ENCODE measurements around the gene ANKRD33B.
"Not testable (repeated sequence)": the region's sequence is repeated elsewhere in the genome, so short reads cannot be mapped to it uniquely, and the experiment has no call there.

Gene ANKRD33B

DNA sequence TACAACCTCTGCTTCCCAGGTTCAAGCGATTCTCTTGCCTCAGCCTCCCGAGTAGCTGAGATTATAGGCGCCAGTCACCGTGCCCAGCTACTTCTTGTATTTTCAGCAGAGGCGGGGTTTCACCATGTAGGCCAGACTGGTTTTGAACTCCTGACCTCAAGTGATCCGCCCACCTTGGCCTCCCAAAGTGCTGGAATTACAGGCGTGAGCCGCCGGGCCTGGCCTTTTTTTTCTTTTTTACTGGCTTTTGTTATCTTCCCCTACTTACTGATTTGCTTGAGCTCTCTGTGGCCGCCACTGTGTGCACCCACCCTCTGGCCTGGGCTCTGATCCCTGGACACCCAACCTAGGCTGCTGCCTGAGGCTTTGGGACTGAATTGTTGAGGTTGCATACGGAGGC, 60.3 kb downstream of the ANKRD33B start:
- no peak for DNase-seq

DNA sequence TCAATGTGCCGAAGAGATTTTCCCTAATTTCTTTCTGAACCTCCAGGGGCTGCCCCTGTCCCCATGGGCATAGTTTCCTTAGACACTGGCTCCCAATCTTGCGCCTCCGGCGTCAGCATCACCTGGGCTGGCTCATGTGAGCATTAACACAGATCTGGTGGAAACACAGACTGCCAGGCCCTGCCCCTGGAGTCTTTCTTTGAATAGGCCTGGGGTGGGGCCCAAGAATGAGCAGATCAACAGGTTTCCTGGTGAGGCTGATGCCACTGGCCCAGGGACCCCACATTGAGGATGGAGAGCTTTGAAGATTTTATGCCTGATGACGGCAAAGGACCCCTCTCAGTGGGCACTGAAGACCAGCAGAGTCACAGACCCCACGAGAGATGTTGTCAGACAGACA, 60.8 kb downstream of the ANKRD33B start:
- no peak for DNase-seq

DNA sequence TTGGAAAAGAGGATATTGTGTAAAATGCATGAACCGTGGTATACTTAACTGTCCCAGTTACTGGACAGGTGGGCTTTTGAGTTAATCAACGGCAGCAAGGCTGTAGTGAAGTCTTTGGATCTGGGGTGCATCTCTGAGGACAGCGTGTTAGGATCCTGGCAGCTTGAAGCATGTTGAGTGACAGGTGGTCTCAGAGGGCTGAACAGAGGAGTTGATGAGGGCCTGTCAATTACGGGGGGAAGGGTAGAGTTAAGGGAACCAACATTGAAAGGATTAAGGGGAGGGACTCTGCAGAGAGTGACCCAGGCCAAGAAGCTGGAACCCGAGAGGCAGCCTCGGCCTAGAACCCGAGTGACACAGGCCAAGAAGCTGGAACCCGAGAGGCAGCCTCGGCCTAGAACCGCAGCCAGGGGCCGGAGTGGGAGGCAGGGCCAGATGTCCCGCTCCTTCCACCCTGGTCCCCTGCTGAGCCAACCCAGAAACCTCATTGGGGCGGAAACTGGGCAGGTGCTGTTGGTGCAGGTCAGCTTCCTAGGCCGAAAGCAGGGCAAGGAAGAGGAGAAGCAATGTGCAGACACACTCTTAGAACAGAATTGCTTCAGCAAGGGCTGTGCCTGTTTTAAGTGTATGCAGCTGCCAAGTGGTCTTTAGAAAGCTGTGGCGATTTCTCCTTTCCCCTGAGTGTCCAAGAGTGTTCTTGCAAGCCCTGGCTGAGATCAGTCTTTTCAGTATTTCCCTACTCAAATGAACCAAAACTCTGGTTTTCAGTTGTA, 62.0 kb downstream of the ANKRD33B start:
- DNase-seq, result no peak

DNA sequence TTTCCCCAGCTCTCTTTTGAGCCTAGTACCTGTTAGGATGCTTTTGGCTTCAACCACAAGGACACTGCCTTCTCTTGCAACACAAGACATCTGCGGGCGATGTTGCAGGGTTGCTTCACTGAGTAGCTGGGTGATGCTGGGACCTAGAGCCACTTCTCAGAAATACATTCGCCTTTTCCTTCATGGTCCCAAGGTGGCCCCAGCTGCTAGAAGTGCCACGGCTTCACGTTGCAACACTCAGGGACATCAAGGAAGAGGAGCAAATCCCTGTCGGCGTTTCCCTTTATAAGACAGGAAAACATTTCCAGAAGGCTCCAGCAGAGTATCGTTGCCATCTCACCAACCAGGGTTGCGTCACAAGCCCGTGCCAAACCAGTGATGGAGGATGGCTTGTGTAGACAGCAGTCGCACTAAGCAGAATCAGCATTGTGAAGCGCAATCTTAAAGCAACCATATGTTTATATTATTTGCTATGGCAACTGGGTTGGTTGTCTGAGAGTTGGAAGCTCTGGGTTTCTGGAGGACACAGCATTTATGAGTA, 62.7 kb downstream of the ANKRD33B start:
- DNase-seq, result no peak

DNA sequence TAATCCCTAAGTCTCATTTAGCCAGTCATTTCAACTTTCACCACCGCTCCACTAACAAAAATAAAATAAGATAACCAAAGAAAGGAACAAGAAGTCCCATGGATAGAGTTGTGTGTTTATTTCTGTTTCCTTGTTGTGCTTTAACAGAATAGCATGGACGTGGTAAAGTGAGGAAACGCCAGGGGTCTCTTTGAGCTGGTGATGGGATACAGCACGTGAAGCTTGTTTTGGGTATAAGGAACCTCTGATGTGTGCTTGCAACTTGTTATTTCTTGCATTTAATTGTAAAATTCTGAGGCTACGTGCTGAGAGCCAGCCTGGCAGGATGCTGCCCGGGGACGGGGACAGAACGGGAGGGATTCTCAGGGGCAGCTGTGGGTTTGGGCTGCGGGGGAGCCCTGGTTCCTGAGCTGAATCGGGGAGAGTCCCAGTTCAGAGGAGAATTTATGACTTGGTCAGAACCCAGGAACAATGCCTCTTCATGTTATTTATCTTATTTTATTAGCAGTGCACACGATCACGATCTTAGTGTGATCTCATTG, 63.4 kb downstream of the ANKRD33B start:
- DNase-seq, result no peak

DNA sequence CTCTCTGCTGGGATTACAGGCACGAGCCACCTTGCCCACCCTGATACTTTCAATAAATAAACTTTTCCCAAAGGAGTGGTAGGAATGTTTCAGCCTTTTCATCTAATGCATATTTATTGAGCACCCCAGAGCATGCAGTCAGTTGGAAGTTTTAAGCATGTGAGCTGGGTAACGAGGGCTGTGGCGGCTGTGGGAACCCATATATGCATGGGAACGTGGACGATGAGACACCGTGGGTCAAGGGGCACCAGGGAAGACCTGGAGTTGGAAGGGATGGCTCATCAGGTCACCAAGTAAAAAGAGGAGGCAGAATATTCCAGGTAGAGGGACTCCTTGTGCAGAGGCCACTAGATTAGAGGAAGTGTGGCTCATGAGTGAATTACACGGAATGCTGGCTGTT, 64.7 kb downstream of the ANKRD33B start:
- no peak for DNase-seq

DNA sequence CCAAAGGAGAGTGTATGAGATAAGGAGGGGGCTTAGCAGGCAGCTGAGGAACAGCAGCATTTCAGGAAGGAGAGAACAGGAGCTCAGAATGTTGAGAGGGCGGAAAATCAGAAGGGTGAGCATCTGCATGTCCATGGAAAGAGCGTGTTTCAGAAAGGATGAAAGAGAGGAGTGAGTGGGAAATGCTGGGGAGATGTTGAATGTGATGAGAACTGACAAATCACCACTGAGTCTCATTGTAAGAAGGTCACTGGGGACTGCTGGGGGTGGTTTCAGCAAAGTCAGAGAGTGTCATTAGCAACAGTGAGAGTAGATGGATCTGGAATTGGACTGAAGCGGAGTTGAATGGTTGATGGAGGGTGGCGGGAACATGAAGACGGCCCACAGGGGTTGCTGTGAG, 65.8 kb downstream of the ANKRD33B start:
- DNase-seq, result no peak

DNA sequence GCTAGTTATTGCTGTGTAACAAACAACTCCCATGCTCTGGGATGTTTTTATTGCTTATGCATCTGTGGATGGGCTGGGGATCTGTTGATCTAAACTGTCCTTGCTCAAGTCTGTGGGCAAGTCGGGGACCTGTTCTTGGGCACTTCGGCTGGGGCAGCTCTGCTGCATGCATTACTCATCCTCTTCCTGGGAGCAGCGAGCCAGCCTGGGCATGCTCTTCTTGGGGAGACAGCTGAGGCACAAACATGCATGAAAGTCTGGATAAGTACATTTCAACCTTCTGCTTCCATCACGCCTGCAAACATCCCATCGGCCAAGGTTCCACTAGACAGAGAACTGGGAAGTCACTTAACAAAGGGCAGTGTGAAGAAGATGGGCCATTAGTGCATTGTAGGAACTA, 66.3 kb downstream of the ANKRD33B start:
- DNase-seq, result no peak

DNA sequence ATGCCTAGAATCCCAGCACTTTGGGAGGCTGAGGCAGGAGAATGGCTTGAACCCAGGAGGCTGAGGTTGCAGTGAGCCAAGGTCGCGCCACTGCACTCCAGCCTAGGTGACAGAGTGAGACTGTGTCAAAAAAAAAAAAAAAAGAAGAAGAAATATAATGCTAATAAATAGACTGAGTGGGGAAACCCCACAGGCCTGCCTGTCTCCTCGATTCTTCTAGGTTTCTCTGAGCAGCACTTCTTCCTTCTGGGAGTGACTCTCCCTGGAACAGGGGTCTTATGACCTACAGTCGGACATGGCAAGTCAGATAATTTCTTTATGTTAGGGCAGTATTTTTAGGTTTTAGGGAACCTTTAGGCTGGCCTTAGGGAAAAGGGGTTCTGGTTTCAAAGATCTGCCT, 66.9 kb downstream of the ANKRD33B start:
- not testable (repeated sequence) for DNase-seq

DNA sequence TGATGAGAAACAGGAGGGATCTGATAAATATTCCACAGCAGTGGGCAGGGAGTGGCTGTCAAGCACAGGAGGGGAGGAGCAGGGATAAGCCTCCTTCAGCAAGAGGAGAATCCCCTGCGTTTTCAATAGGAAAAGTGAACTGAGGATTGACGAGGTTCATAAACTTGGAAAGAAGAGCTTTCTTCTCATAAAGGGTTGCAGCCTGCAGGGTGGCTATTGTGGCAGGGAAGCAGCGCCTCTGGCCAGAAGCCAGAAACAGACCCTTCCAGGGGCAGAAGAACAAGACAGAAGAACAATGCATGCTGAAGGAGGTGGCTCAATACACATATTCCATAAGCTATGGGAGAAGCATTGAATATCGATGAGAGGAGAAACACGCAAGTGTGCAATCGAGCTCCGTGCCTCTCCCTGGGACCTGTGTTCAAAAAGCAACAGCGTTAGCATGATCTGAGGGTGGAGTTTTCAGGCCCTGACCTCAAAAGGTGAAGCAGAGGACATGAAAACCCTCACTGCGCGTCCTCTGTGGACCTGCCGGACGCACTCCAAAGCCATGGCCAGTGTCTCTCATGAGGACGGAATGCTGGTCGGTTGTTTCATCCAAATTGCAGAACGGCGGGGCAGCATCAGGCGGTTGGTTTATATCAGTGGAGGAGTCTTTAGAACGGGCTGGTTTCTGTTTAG, 67.6 kb downstream of the ANKRD33B start:
- DNase-seq, result no peak

DNA sequence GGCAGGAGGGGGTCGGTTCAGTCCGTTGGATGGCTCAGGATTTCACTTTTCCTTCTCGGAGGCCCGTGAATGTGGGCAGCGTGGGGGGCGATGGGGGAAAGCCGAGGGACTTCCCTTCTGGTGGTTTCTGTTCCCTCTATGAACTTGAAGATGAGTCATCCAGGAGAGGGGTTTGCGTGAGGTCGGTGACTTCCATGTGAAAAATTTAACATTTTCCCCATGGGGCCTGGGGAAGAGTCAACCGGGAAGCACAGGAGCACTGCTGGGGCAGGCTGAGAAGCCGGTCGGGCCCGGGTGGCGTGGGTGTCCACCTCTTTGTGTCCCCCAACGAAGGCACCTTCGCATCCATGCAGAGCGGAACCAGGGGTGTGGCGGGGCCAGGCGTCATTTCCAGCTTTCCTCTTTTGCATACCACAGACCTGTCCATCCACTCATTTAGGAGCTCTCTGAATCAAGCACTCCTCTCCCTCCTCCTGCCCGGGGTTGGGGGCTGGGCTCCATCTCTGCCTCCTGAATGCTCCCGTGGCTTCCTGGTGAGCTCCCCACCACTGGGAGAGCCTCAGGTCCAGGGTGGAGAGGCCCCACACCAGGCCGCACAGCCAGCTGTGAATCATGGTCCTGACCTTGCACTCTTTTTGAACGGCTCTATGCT, 68.4 kb downstream of the ANKRD33B start:
- DNase-seq, result peak; percentile 80

DNA sequence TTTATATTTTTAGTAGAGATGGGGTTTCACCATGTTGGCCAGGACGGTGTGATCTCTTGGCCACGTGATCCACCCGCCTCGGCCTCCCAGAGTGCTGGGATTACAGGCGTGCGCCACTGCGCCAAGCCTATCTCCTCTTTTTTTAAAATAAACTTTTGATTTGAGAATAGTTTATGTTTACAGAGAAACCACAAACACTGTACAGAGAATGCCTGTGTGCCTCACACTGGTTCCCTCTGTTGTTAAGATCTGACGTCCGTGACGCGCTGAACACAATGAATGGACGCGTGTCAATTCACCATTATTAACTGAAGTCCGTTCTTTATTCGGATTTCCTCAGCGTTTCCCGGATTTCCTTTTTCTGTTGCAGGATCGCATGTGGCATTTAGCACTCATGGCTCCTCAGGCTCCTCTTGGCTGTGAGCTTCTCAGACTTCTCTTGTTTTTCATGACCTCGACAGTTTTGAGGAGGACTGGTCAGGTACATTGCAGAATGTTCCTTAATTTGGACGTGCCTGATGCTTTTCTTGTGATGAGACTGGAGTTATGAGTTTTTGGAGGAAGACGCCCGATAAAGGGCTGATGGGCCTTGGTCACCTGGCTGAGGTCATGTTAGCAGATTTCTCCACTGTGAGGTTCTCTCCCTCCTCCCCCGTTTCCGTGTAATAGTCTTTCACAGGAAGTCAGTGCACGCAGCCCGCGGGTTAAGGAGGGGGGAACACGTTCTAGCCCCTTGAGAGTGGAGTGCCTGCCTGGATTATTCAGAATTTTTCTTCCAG, 69.6 kb downstream of the ANKRD33B start:
- DNase-seq, result peak; percentile 69

DNA sequence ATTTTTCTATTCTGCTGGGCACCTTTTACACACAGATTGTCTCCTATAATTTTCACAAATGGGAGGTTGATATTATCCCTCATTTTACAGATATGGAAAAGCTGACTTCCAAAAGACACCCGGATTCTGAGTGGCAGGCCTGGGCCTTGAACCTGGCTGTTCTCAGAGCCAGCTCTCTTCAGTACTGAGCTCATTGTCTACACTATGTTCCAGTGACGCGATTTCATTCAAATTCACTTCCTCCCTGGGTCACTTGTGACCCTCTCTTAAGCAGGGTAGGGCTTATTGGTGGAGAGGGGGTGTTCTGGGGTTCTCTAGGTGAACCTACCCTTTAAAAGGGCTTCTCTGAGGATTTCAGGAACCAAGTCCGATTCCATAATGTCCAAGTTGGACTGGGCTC, 70.2 kb downstream of the ANKRD33B start:
- DNase-seq, result no peak

DNA sequence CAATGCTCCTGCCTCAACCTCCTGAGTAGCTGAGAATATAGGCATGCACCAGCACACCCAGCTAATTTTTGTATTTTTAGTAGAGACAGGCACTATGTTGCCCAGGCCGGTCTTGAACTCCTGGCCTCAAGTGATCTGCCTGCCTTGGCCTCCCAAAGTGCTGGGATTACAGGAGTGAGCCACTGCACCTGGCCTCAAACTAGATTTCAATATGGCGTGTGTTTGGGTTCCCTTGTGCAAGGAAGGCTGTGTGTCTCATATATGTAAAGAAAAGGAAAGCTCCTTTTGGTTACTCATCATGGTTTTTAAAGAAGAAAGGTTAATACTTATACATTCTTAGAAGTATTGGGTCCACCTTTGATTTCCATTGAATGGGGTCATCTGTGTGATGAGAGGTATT, 70.7 kb downstream of the ANKRD33B start:
- DNase-seq, result no peak

DNA sequence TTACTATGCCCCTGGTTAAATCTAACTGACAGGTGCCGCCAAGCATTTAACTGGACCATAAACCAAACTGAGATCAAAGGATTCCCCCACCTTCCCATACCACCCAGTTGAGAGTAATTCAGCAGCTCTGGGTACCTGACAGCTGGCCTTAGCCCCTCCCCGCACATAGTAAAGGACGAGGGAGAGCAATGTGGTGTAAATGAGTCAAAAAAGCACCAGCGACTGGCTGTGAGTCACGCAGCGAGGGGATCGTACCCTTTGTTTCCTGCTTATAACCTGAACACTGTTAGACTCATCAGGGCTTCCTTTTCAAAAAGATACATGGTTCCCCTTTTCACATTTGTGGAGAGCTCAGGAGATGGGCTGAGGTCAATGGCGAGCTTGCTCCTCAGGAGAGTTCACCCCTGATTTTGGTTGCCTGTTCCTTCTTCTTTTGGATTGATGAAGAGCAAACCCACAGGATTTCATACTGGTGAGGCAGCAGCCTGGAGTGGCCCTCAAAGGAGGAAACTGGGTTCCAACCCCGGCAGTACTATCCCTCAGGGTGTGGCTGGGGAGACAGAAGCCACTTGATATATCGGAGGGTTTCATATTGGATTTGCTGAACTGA, 71.5 kb downstream of the ANKRD33B start:
- DNase-seq, result peak; percentile 89

DNA sequence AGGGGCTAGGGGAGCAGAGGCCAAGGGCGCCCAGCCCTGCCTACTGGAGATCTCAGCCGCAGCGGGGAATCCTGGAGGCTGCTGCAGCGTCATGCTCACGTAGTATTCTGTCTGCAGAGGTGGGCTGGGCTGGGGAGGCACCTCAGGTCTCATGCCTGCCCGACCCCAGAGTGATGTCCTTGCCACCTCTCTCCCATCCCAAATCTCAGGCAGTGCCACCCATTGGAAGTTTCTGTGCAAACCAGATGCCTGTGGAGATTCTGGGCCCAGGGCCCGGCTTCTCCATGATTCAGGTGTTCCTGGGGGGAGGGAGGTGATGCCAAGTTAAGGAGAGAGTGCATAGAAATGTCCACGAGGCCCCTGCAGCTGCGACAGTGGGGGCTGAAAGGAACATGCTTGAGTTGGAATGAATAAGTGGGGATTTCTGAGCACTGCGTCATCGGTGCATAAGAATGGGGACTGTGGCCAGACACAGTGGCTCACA, 72.0 kb downstream of the ANKRD33B start:
- peak; percentile 32 for DNase-seq

DNA sequence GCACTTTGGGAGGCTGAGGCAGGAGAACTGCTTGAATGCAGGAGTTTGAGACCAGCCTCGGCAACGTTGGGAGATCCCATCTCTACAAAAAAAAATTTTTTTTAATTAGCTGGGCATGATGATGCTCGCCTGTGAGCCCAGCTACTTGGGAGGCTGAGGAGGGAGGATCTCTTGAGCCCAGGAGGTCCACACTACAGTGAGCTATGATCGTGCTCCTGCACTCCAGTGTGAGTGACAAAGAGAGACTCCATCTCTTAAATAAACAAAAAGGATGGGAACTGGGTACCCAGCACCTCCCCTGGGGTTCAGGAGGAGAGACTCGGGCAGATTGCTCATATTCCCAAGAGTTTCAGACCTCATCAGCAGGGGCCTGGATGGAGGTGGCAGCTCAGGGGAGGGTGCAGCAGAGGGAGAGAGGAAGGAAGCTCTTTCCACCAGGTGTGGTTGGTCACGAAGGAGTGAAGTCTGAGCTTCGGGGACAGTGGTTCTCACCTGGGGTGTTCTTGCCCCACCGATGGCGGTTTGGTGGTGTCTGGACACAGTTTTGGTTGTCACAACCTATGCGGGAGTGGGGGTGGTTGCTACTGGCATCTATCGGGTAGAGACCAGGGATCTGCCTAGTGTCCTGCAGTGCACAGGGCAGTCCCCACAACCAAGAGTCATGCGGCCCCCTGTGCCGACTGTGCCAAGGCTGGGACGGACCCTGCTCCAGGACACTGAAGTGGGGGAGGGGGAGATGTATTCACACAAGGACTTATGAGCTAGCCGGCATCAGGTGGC, 72.7 kb downstream of the ANKRD33B start:
- no peak for DNase-seq

DNA sequence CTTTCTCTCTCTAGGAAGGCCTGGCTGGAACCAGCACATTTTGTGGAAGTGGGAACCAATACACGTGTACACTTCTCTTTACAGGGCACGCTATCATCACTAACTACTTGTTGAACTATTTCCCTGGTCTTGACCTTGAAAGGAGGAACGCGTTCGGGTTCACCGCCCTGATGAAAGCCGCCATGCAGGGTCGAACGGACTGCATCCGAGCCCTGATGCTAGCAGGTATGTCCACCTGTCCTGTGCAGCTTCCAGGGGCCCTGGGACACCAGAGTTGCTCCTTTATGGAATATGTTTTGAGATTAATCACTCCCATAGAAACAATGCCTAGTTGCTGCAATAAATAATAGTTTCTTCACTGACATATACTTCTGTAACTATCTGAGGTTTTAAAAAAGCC, 74.1 kb downstream of the ANKRD33B start:
- DNase-seq, result no peak

DNA sequence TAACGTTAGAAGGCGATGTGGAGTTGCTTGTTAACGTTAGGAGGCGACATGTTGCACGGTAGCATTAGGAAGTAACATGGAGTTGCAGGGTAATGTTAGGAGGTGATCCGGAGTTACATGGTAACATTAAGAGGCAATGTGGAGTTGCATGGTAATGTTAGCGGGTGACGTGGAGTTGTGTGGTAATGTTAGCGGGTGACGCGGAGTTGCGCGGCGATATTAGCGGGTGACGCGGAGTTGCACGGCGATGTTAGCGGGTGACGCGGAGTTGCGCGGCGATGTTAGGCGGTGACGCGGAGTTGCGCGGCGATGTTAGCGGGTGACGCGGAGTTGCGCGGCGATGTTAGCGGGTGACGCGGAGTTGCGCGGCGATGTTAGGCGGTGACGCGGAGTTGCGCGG, 74.9 kb downstream of the ANKRD33B start:
- not testable (repeated sequence) for DNase-seq

DNA sequence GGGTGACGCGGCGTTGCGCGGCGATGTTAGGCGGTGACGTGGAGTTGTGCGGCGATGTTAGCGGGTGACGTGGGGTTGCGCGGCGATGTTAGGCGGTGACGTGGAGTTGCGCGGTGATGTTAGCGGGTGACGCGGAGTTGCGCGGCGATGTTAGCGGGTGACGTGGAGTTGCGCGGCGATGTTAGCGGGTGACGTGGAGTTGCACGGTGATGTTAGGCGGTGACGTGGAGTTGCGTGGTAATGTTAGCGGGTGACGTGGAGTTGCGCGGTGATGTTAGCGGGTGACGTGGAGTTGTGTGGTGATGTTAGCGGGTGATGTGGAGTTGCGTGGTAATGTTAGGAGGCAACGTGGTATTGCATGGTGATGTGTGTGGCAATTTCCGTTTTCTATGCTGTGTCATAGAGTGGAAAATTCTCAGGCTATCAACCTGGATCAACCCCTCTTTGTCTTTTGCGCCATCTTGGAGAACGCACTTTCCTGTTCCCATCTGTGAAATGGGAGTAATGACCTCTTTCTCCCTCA, 76.0 kb downstream of the ANKRD33B start:
- no peak for DNase-seq

DNA sequence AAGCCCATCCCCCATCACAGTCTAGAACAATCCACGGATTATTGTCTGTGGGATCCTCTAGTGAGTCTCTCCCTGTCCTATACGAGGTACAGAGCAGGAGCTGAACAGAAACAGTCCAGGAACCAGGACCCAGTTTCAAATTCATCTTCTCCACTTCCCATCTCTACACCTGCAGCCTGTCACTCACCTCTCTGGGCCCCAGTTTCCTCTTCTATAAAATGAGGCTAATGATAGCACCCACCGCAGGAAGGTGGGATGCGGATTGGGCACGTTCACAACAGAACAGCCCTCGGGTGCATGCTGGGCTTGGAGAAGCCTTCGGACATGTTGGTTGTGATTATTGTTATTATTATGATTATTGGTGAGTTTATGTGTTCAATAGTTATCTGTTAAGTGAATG, 78.5 kb downstream of the ANKRD33B start:
- DNase-seq, result no peak

Measured in stimulated activated CD4-positive, alpha-beta T cell treated with anti-CD3 and anti-CD28 coated beads, Interleukin-15, amount 100 ng/mL, for 24 hours (primary cell).